Activated naive CD8-positive, alpha-beta T cell treated with anti-CD3 and anti-CD28 coated beads, Interleukin-2, amount 10 ng/mL, durations not matched to agents 7 days and 5 days (primary cell): ENCODE results near the gene SRI. TPM values are rescaled to one million over a fixed set of nuclear protein-coding genes. Genes with fewer than 3 reads are reported as not detected.

Experiments
- total RNA-seq, 2 experiments: library from RNA; stranded (reverse); gene quantifications; one replicate each; pipeline ENCODE4 v1.2.3, GENCODE V29; 2021

SRI gene
- total RNA-seq, 2 experiments from 2014 or later: 108 to 119 TPM

Other genes with a start within 250 kb of the SRI start
- gene STEAP4, start 86.9 kb upstream of the SRI start, total RNA-seq: not detected